ENCODE data around the gene HS6ST3. TPM values are rescaled to one million over a fixed set of nuclear protein-coding genes. Genes with fewer than 3 reads are reported as not detected.

HS6ST3 gene
- total RNA-seq, 1 experiment from 2014 or later = not detected

GRCh38 chr13:96450326-96451020, 360.6 kb downstream of the HS6ST3 start:
- H3K4me3 Mint-ChIP-seq (ENCODE audit: unreplicated experiment) = no peak overlapping the region
- no peak overlapping the region for H3K4me3 ChIP-seq (ENCODE audit: low read depth, low read length)
- intact Hi-C loops (cut with micrococcal nuclease; ENCODE audit: unreplicated experiment) = no loop called here
- H3K36me3 Mint-ChIP-seq (ENCODE audit: insufficient read depth, unreplicated experiment) = no peaks in the 10 kb centered on the region
- CTCF ChIA-PET = no interaction called here
- H3K4me1 Mint-ChIP-seq (ENCODE audit: low read depth, unreplicated experiment) = no peaks in the 10 kb centered on the region
- no peak for DNase-seq
- H3K27me3 ChIP-seq (replicated peaks; ENCODE audit: control insufficient read depth, insufficient read depth, low read length) = no peaks in the 10 kb centered on the region
- TF ChIP-seq CTCF (IDR thresholded peaks at IDR 0.05; ENCODE audit: insufficient read depth in 1 of 2, low read depth in 1 of 2, low read length in 1 of 2, severe bottlenecking in 1 of 2, unreplicated experiment in 1 of 2) = no peak
- H3K4me1 ChIP-seq = no peaks in the 10 kb centered on the region
- H3K36me3 ChIP-seq (ENCODE audit: control insufficient read depth, insufficient read depth, low read length) = no peaks in the 10 kb centered on the region
- POLR2A ChIA-PET = no interaction called here
- no peaks in the 10 kb centered on the region for H3K9me3 ChIP-seq
- H3K27me3 Mint-ChIP-seq (ENCODE audit: insufficient read depth, unreplicated experiment) = peaks cover 2% of the 10 kb centered on the region
- no TSS peak for BruUV-seq (replicated peaks)
- H3K9me3 Mint-ChIP-seq (ENCODE audit: unreplicated experiment) = no peaks in the 10 kb centered on the region
- H3K27ac Mint-ChIP-seq (ENCODE audit: unreplicated experiment) = no peak overlapping the region

- Histone ChIP-seq H3K36me3 (ENCODE audit: control insufficient read depth, insufficient read depth, low read length) (no peaks in the 10 kb centered on the region), H3K9me3 (no peaks in the 10 kb centered on the region), H3K4me1 (no peaks in the 10 kb centered on the region), H3K4me3 (ENCODE audit: low read depth, low read length) (no peak overlapping the region), H3K27me3 (replicated peaks; ENCODE audit: control insufficient read depth, insufficient read depth, low read length) (no peaks in the 10 kb centered on the region)
- Mint-ChIP-seq H3K4me1 (ENCODE audit: low read depth, unreplicated experiment) (no peaks in the 10 kb centered on the region), H3K27me3 (ENCODE audit: insufficient read depth, unreplicated experiment) (peaks cover 3% of the 10 kb centered on the region), H3K4me3 (ENCODE audit: unreplicated experiment) (no peak overlapping the region), H3K36me3 (ENCODE audit: insufficient read depth, unreplicated experiment) (no peaks in the 10 kb centered on the region), H3K9me3 (ENCODE audit: unreplicated experiment) (no peaks in the 10 kb centered on the region), H3K27ac (ENCODE audit: unreplicated experiment) (no peak overlapping the region)
- DNase-seq = no peak
- TF ChIP-seq CTCF (IDR thresholded peaks at IDR 0.05; ENCODE audit: insufficient read depth in 1 of 2, low read depth in 1 of 2, low read length in 1 of 2, severe bottlenecking in 1 of 2, unreplicated experiment in 1 of 2) = no peak
- no TSS peak for BruUV-seq (replicated peaks)
- ChIA-PET CTCF (no interaction called here), POLR2A (no interaction called here)
- intact Hi-C loops (cut with micrococcal nuclease; ENCODE audit: unreplicated experiment) = no loop called here
Observed at GRCh38 chr13:96454466-96454865, 364.6 kb downstream of the HS6ST3 start.

GRCh38 chr13:96460609-96461008, 370.7 kb downstream of the HS6ST3 start:
- intact Hi-C loops (cut with micrococcal nuclease; ENCODE audit: unreplicated experiment) = no loop called here
- H3K4me3 ChIP-seq (ENCODE audit: low read depth, low read length) = no peak overlapping the region
- no peaks in the 10 kb centered on the region; the same call in 1 of the 2 replicates for H3K9me3 ChIP-seq
- BruUV-seq (replicated peaks) = no TSS peak
- Mint-ChIP-seq H3K27me3 (ENCODE audit: insufficient read depth, unreplicated experiment) (peaks cover 9% of the 10 kb centered on the region), H3K36me3 (ENCODE audit: insufficient read depth, unreplicated experiment) (no peaks in the 10 kb centered on the region), H3K4me3 (ENCODE audit: unreplicated experiment) (no peak overlapping the region), H3K4me1 (ENCODE audit: low read depth, unreplicated experiment) (no peaks in the 10 kb centered on the region), H3K9me3 (ENCODE audit: unreplicated experiment) (peaks cover 7% of the 10 kb centered on the region), H3K27ac (ENCODE audit: unreplicated experiment) (no peak overlapping the region)
- no peak for DNase-seq
- no peaks in the 10 kb centered on the region for H3K27me3 ChIP-seq (replicated peaks; ENCODE audit: control insufficient read depth, insufficient read depth, low read length)
- no peaks in the 10 kb centered on the region for H3K36me3 ChIP-seq (ENCODE audit: control insufficient read depth, insufficient read depth, low read length)
- POLR2A ChIA-PET = no interaction called here
- CTCF ChIA-PET = no interaction called here
- no peaks in the 10 kb centered on the region for H3K4me1 ChIP-seq
- TF ChIP-seq CTCF (IDR thresholded peaks at IDR 0.05; ENCODE audit: insufficient read depth in 1 of 2, low read depth in 1 of 2, low read length in 1 of 2, severe bottlenecking in 1 of 2, unreplicated experiment in 1 of 2) = no peak
